Measurements from ENCODE around the gene ITGB4. TPM values are rescaled to one million over a fixed set of nuclear protein-coding genes. Genes with fewer than 3 reads are reported as not detected.

The ITGB4 gene
- total RNA-seq, 1 experiment from 2014 or later, result 5.3 TPM

DNA sequence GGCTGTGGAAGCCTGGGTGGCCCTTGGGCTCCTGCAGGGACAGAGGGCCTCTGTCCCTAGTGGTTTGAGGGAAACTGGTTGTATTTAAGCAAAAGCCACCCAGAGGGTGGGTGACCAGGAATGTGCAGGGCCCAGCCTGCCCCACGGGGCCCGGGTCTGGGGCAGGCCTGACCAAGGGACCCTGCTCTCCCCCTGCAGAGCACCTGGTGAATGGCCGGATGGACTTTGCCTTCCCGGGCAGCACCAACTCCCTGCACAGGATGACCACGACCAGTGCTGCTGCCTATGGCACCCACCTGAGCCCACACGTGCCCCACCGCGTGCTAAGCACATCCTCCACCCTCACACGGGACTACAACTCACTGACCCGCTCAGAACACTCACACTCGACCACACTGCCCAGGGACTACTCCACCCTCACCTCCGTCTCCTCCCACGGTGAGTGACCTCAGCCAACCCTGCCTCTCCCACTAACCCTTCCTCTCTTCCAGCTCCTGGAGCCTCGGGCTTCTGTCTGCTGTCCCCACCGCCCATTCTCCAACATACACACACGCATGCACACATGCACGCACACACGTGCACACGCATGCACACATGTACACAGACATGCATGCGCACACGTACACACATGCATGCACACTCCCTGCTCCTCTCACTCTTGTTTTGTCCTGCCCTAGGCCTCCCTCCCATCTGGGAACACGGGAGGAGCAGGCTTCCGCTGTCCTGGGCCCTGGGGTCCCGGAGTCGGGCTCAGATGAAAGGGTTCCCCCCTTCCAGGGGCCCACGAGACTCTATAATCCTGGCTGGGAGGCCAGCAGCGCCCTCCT is 33.3 kb downstream of the ITGB4 start:
- no peak for TF ChIP-seq CTCF (conservative IDR thresholded peaks at IDR 0.05)
- H3K23me2 ChIP-seq (ENCODE audit: insufficient read length, low read depth, low read length, poor library complexity, severe bottlenecking), result peaks cover 3% of the 10 kb centered on the region
- H3K9me3 ChIP-seq (ENCODE audit: control insufficient read depth, low read depth, low read length), result no peaks in the 10 kb centered on the region
- no peaks in the 10 kb centered on the region for H3K79me1 ChIP-seq (ENCODE audit: insufficient read depth, low read depth, low read length, poor library complexity, severe bottlenecking)
- no peak overlapping the region for H2BK20ac ChIP-seq (ENCODE audit: low read depth, low read length, poor library complexity, severe bottlenecking)
- no CpG with 5 or more reads among the region's 27 CpGs for WGBS (ENCODE audit: extremely low coverage, insufficient read length, low lambda C conversion rate)
- no peak overlapping the region for H2BK15ac ChIP-seq (ENCODE audit: low read depth, low read length)
- no peak overlapping the region for H3T11ph ChIP-seq (ENCODE audit: low read length)
- H3K27me3 ChIP-seq (ENCODE audit: insufficient read depth, low read length), result no peaks in the 10 kb centered on the region
- no peak overlapping the region for H3K23ac ChIP-seq (ENCODE audit: insufficient read length, low read depth, low read length)
- H4K20me1 ChIP-seq (ENCODE audit: control insufficient read depth, insufficient read depth, insufficient read length), result no peaks in the 10 kb centered on the region
- no peak overlapping the region for H3K56ac ChIP-seq (ENCODE audit: insufficient read length, low read depth, low read length)
- no peaks in the 10 kb centered on the region for H3K79me2 ChIP-seq (ENCODE audit: insufficient read depth, low read length)
- H3K36me3 Mint-ChIP-seq (ENCODE audit: insufficient read depth in 1 of 3, low read depth in 3 of 3), result peaks cover 0 to 2% (median 0%) of the 10 kb centered on the region in 3 experiments; a peak in 1 of 7 replicates
- no peak overlapping the region for H4K91ac ChIP-seq (ENCODE audit: insufficient read length, low read depth, low read length)
- no peak overlapping the region for H3K18ac ChIP-seq (ENCODE audit: insufficient read length, low read depth, low read length)
- no peak overlapping the region for H3K4me2 ChIP-seq (ENCODE audit: insufficient read depth, insufficient read length, low read length)
- peaks cover 12 to 19% of the 10 kb centered on the region in 2 experiments for H3K4me1 Mint-ChIP-seq
- no peak overlapping the region for H3K27ac ChIP-seq (ENCODE audit: insufficient read length, low read depth, low read length)
- H3K4ac ChIP-seq (ENCODE audit: low read depth, low read length), result no peak overlapping the region
- no peak for DNase-seq
- H2BK120ac ChIP-seq (ENCODE audit: low read depth, low read length, poor library complexity, severe bottlenecking), result no peak overlapping the region
- H3K9me3 Mint-ChIP-seq, result no peaks in the 10 kb centered on the region; a peak in 1 of 5 replicates
- H3K4me1 ChIP-seq (ENCODE audit: insufficient read depth, low read length), result no peaks in the 10 kb centered on the region; the same call in 1 of the 2 replicates
- H4K8ac ChIP-seq (replicated peaks; ENCODE audit: insufficient read length, low read depth, low read length), result peak overlapping the region; percentile 71
- H2BK5ac ChIP-seq (ENCODE audit: insufficient read length, low read length), result no peak overlapping the region
- no peak overlapping the region for H2BK12ac ChIP-seq (ENCODE audit: insufficient read length, low read depth, low read length)
- peaks cover 12% of the 10 kb centered on the region for H3K27me3 Mint-ChIP-seq (ENCODE audit: low read depth)
- no peak overlapping the region for H4K5ac ChIP-seq (ENCODE audit: insufficient read length, low read depth, low read length)
- no peak overlapping the region for H2AK5ac ChIP-seq (ENCODE audit: insufficient read length, low read length)
- H3K9ac ChIP-seq (ENCODE audit: extremely low read depth, insufficient read length, low read length), result no peak overlapping the region
- peak overlapping the region in 1 of 2 experiments; percentile 16; a peak in 3 of 5 replicates for H3K4me3 Mint-ChIP-seq
- H3K27ac Mint-ChIP-seq, result peak overlapping the region in 1 of 3 experiments; percentile 49; a peak in 1 of 7 replicates
- no peak overlapping the region for H2AFZ ChIP-seq (ENCODE audit: low read length)
- H3K14ac ChIP-seq (ENCODE audit: insufficient read depth, low read length), result no peak overlapping the region
